PC-9 (cell line): ENCODE measurements around the gene MAGEC3. TPM values are rescaled to one million over a fixed set of nuclear protein-coding genes. Genes with fewer than 3 reads are reported as not detected.
A peak's percentile ranks its signal among the peaks of the same experiment; 100 is the strongest.
"Not testable (repeated sequence)": the region's sequence is repeated elsewhere in the genome, so short reads cannot be mapped to it uniquely, and the experiment has no call there.

Source experiments
- BruUV-seq: library from RNA; stranded (reverse); fragments of 400-500 nt; replicated peaks from 2 replicates; lab custom pipeline; 2021; lab: Mats Ljungman, UMichigan
- CTCF ChIA-PET: fragments of 300-600 bp; sonication (Branson Sonifier 250); formaldehyde crosslinking; loops from one replicate; lab custom pipeline; 2022; ENCODE audit warnings: antibody characterized with exemption; lab: Charles Lee
- POLR2A ChIA-PET: fragments of 300-600 bp; sonication (Branson Sonifier 250); formaldehyde crosslinking; loops from one replicate; lab custom pipeline; 2022; ENCODE audit warnings: antibody characterized with exemption; ENCODE audit not compliant: unreplicated experiment; lab: Charles Lee
- DNase-seq, 2 experiments: peaks; one replicate each; pipeline versions ENCODE4 v3.0.0 to v3.0.0-alpha.2; 2015 to 2022; ENCODE audit warnings: mixed read lengths in 1 of 2
- H2AFZ ChIP-seq: fragments of 200-600 bp; sonication (generic); 2 replicates; pipeline ENCODE4 v1.8.1; 2017; ENCODE audit warnings: antibody characterized with exemption
- H3F3A ChIP-seq: fragments of 200-600 bp; sonication (generic); 2 replicates; pipeline ENCODE4 v1.8.1; 2017; ENCODE audit warnings: antibody characterized with exemption, mild to moderate bottlenecking, low read depth; ENCODE audit not compliant: insufficient read depth
- H3K27ac ChIP-seq: fragments of 200-600 bp; sonication (generic); 2 replicates; pipeline ENCODE4 v1.6.1; 2016; ENCODE audit warnings: mixed run types
- H3K27me3 ChIP-seq: fragments of 200-600 bp; sonication (generic); 2 replicates; pipeline ENCODE4 v1.6.1; 2016; ENCODE audit warnings: low read depth, mixed run types; ENCODE audit not compliant: insufficient read depth
- H3K36me3 ChIP-seq: fragments of 200-600 bp; sonication (generic); 2 replicates; pipeline ENCODE4 v1.6.1; 2016; ENCODE audit warnings: low read depth, mixed run types
- H3K4me1 ChIP-seq: fragments of 200-600 bp; sonication (generic); replicated peaks from 2 replicates; pipeline ENCODE4 v1.6.1; 2016; ENCODE audit warnings: mixed run types; ENCODE audit not compliant: insufficient read depth
- H3K4me2 ChIP-seq: fragments of 200-600 bp; sonication (generic); 2 replicates; pipeline ENCODE4 v1.6.1; 2017; ENCODE audit warnings: mixed run types
- H3K4me3 ChIP-seq: fragments of 200-600 bp; sonication (generic); 2 replicates; pipeline ENCODE4 v1.6.1; 2016; ENCODE audit warnings: mixed run types
- H3K79me2 ChIP-seq: fragments of 200-600 bp; sonication (generic); 2 replicates; pipeline ENCODE4 v1.6.1; 2017; ENCODE audit warnings: low read depth, mixed run types
- H3K9me2 ChIP-seq: fragments of 200-600 bp; sonication (generic); 2 replicates; pipeline ENCODE4 v1.8.1; 2017; ENCODE audit warnings: mild to moderate bottlenecking; ENCODE audit not compliant: insufficient read depth
- H3K9me3 ChIP-seq: fragments of 200-600 bp; sonication (generic); 2 replicates; pipeline ENCODE4 v1.8.1; 2016; ENCODE audit warnings: low read depth; ENCODE audit not compliant: insufficient read depth
- H4K20me1 ChIP-seq: fragments of 200-600 bp; sonication (generic); 2 replicates; pipeline ENCODE4 v1.8.1; 2017; ENCODE audit not compliant: insufficient read depth
- CTCF ChIP-seq: fragments of 200-600 bp; sonication (generic); conservative IDR thresholded peaks from 2 replicates; pipeline ENCODE4 v1.6.1; 2017; ENCODE audit warnings: mixed run types, antibody characterized with exemption, mild to moderate bottlenecking, moderate library complexity
- EZH2 ChIP-seq: fragments of 200-600 bp; sonication (generic); IDR thresholded peaks from 2 replicates; pipeline ENCODE4 v1.8.0; 2017; ENCODE audit warnings: antibody characterized with exemption, low read depth
- intact Hi-C: fragments of 100-400 bp; cut with micrococcal nuclease; formaldehyde crosslinking; loops from one replicate; pipeline ENCODE4 v1.10.0; 2022; ENCODE audit not compliant: unreplicated experiment
- total RNA-seq: library from RNA; stranded (reverse); gene quantifications from 2 replicates; pipeline ENCODE4 v1.2.3, GENCODE V29; 2021

The MAGEC3 gene
- total RNA-seq, 1 experiment from 2014 or later, result not detected

- no TSS peak for BruUV-seq
- ChIA-PET POLR2A (no interaction called here), CTCF (interaction anchor here (0.6 kb wide), 1 partner anchor 595 kb away, joined by 4 read pairs; no protein-coding TSS in a partner anchor)
- Histone ChIP-seq H3K36me3 (no peaks in the 10 kb centered on the region), H3K79me2 (no peaks in the 10 kb centered on the region), H3K4me3 (no peak overlapping the region), H3K27ac (no peak overlapping the region), H4K20me1 (no peaks in the 10 kb centered on the region), H2AFZ (no peak overlapping the region), H3K4me1 (no peaks in the 10 kb centered on the region), H3K27me3 (no peaks in the 10 kb centered on the region), H3F3A (no peaks in the 10 kb centered on the region), H3K4me2 (no peak overlapping the region), H3K9me2 (no peaks in the 10 kb centered on the region), H3K9me3 (no peaks in the 10 kb centered on the region)
- DNase-seq, result no peak
- intact Hi-C loops, result no loop called here
- TF ChIP-seq EZH2 (no peak), CTCF (no peak)
Measured at GRCh38 chrX:141839856-141840255, 1.7 kb downstream of the MAGEC3 start.

GRCh38 chrX:141857479-141857878, 19.4 kb downstream of the MAGEC3 start:
- no TSS peak for BruUV-seq

GRCh38 chrX:141879616-141880015, 41.5 kb downstream of the MAGEC3 start:
- no peak overlapping the region for H3K4me3 ChIP-seq
- ChIA-PET CTCF (no interaction called here), POLR2A (interaction anchor here (0.6 kb wide), 1 partner anchor 19 kb away, joined by 4 read pairs; no protein-coding TSS in a partner anchor)
- H3K4me1 ChIP-seq, result no peaks in the 10 kb centered on the region
- no peaks in the 10 kb centered on the region for H3F3A ChIP-seq
- no peaks in the 10 kb centered on the region for H3K9me3 ChIP-seq
- peak in 1 of 2 experiments; percentile 9 for DNase-seq
- no TSS peak for BruUV-seq
- H3K36me3 ChIP-seq, result no peaks in the 10 kb centered on the region
- peaks cover 15% of the 10 kb centered on the region; the same call in 1 of the 2 replicates for H3K27me3 ChIP-seq
- TF ChIP-seq CTCF (peak; percentile 35), EZH2 (no peak)
- H4K20me1 ChIP-seq, result no peaks in the 10 kb centered on the region
- H3K9me2 ChIP-seq, result no peaks in the 10 kb centered on the region
- H3K79me2 ChIP-seq, result no peaks in the 10 kb centered on the region
- no peak overlapping the region for H2AFZ ChIP-seq
- no peak overlapping the region for H3K4me2 ChIP-seq
- H3K27ac ChIP-seq, result no peak overlapping the region
- intact Hi-C loops, result no loop called here

More at GRCh38 chrX:141857479-141857878, 19.4 kb downstream of the MAGEC3 start:
- no peaks in the 10 kb centered on the region for H3F3A ChIP-seq
- H3K27ac ChIP-seq, result no peak overlapping the region
- no peaks in the 10 kb centered on the region for H3K79me2 ChIP-seq
- intact Hi-C loops, result no loop called here
- H3K9me2 ChIP-seq, result no peaks in the 10 kb centered on the region
- H3K4me3 ChIP-seq, result no peak overlapping the region
- ChIA-PET POLR2A (no interaction called here), CTCF (no interaction called here)
- no peaks in the 10 kb centered on the region for H3K36me3 ChIP-seq
- no peaks in the 10 kb centered on the region for H3K9me3 ChIP-seq
- no peak overlapping the region for H3K4me2 ChIP-seq
- no peaks in the 10 kb centered on the region for H4K20me1 ChIP-seq
- TF ChIP-seq EZH2 (no peak), CTCF (no peak)
- 0 out of 2 replicates have a peak, but pooled peaks cover 4% of the 10 kb centered on the region for H3K27me3 ChIP-seq
- DNase-seq, result no peak
- no peaks in the 10 kb centered on the region for H3K4me1 ChIP-seq
- H2AFZ ChIP-seq, result no peak overlapping the region

- H3K9me2 ChIP-seq, H3K4me3 ChIP-seq, H3K27ac ChIP-seq, DNase-seq, CTCF ChIA-PET, H3K36me3 ChIP-seq, H3K27me3 ChIP-seq, H2AFZ ChIP-seq, H3K79me2 ChIP-seq, H3K4me2 ChIP-seq, H4K20me1 ChIP-seq, BruUV-seq, H3F3A ChIP-seq, H3K4me1 ChIP-seq, POLR2A ChIA-PET, intact Hi-C loops, H3K9me3 ChIP-seq: not testable (repeated sequence)
Measured at GRCh38 chrX:141888811-141889210, 50.7 kb downstream of the MAGEC3 start.
